ENCODE results near the gene TTR.

GRCh38 chr18:31634331-31634713 is 42.6 kb downstream of the TTR start:
- no peak for TF ChIP-seq CTCF (IDR thresholded peaks at IDR 0.05; ENCODE audit: insufficient read depth, low read length)
- no peak for TF ChIP-seq SPI1 (IDR thresholded peaks at IDR 0.05; ENCODE audit: borderline replicate concordance, low read depth)
- no peak for TF ChIP-seq POLR2AphosphoS5 (IDR thresholded peaks at IDR 0.05; ENCODE audit: low read depth)
- no peak for TF ChIP-seq REST (IDR thresholded peaks at IDR 0.05; ENCODE audit: insufficient replicate concordance, low read depth)

Measured in HL-60 (cell line).